ENCODE results near the gene IRF3.
A peak's percentile ranks its signal among the peaks of the same experiment; 100 is the strongest.

IRF3 gene, protein sequence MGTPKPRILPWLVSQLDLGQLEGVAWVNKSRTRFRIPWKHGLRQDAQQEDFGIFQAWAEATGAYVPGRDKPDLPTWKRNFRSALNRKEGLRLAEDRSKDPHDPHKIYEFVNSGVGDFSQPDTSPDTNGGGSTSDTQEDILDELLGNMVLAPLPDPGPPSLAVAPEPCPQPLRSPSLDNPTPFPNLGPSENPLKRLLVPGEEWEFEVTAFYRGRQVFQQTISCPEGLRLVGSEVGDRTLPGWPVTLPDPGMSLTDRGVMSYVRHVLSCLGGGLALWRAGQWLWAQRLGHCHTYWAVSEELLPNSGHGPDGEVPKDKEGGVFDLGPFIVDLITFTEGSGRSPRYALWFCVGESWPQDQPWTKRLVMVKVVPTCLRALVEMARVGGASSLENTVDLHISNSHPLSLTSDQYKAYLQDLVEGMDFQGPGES

DNA sequence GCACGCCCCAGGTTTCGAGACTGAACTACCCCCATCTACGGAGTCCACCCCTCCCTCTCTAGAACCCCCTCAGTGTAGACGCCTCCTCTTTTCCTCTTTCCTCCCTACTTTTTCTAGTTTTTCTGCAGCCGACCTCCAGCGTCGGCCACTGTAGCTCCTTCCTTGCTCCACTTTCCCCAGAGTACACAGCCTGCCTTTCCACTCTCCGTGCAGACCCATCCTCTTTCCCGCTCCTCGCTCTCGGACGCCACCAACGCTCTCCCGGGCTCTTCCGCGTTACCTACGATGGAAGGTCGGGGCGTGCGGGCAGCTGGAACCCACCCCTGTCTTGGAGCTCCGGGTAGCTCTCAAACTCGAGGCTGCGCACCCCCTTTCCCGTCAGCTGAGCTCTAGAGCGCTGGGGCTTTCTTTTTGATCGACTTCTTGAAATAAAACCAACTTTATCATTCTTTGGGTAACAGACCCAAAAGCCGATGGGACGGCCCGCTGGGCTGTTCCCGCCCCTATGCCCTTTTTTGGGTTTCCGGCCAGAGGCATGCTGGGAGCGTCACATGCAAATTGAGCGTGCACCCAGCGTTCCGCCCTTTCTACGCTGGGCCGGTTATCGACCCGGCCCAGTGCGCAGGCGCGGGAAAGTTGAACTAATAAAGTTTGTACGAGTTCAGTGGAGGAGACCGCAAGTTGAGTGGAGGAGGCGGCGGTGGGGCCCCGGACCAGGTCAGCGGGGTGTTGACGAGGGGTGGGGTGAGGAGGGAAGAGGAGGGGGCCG, at the start of gene IRF3, which contains the start of gene BCL2L12:
TSS of gene IRF3 (minus strand) at position 507 of the 769 bp plus-strand sequence. CDS start 1,019 bp downstream, outside the sequence.
TSS of gene BCL2L12 (plus strand) at position 583 of the 769 bp plus-strand sequence. CDS start 760 bp downstream, outside the sequence.
- peak; percentile 95 for DNase-seq (ENCODE audit: low spot score)

DNA sequence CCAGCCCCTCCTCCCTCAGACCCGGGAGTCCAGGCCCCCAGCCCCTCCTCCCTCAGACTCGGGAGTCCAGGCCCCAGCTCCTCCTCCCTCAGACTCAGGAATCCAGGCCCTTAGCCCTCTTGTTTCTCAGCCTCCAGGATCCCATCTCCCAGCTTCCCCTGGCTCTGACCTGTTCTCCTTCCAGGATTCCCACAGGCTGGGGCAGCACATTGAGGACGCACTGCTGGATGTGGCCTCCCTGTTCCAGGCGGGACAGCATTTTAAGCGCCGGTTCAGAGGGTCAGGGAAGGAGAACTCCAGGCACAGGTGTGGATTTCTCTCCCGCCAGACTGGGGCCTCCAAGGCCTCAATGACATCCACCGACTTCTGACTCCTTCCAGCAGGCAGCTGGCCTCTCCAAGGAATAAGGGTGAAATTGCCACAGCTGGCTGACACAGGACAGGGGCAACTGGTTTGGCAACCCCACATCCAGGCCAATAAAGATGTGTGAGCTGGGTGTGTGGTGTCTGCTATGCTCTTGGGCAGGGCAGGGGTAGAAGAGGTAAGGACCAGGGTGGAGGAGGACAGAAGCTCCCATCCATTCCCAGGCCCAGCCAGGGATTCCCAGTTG, 47.7 kb upstream of the IRF3 start:
- no peak for DNase-seq (ENCODE audit: low spot score)

DNA sequence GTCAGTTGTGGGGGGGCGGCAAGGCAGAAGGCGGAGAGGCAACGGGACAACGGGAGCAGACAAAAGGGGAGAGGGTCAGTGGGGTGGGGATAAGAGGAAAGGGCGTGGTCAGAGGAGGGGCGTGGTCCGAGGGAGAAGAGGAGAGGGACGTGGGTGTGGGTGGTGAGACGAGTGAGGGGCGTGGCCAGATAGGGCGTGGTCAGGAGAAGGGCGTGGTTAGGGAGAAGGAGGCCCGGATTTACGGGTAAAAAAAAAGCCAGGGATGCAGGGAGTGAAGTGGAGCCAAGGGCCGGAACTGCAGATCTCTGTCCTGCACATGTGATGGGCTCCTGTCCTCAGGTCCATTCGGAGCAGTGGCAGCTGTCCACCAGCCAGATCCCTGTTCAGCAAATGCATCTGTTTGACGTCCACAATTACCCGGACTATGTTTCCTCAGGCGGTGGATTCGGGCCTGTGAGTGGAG, 46.8 kb upstream of the IRF3 start:
- peak; percentile 76 for DNase-seq (ENCODE audit: low spot score)

DNA sequence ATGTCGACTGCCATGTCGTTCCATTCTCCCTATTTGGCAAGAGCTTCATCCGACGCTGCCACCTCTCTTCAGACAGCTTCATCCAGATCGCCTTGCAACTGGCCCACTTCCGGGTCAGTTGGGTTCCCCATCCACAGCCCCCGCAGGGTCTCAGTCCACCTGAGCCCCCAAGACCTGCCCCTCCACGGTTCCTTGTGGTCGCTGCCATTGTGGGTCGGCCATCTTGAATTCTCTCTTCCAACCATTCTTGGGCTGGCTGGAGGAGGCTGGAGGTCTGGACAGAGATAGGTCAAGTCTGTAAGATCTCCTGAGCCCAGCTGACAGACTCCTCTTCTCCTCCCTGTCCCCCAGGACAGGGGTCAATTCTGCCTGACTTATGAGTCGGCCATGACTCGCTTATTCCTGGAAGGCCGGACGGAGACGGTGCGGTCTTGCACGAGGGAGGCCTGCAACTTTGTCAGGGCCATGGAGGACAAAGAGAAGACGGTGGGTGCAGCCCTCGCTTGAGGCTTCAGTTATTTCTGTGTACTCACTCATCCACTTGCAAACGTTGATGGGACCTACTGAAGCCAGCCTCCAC, 44.8 kb upstream of the IRF3 start:
- no peak for DNase-seq (ENCODE audit: low spot score)

DNA sequence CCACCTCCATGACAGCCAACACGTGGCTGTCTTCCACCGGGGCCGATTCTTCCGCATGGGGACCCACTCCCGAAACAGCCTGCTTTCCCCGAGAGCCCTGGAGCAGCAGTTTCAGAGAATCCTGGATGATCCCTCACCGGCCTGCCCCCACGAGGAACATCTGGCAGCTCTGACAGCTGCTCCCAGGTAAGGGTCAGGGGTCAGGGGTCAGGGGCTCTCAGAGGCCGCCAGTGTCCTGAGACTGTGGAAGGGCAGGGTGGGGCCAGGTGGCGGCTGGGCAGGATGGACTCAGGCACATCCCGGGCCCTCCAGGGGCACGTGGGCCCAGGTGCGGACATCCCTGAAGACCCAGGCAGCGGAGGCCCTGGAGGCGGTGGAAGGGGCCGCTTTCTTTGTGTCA, 40.3 kb upstream of the IRF3 start:
- DNase-seq (ENCODE audit: low spot score): no peak

DNA sequence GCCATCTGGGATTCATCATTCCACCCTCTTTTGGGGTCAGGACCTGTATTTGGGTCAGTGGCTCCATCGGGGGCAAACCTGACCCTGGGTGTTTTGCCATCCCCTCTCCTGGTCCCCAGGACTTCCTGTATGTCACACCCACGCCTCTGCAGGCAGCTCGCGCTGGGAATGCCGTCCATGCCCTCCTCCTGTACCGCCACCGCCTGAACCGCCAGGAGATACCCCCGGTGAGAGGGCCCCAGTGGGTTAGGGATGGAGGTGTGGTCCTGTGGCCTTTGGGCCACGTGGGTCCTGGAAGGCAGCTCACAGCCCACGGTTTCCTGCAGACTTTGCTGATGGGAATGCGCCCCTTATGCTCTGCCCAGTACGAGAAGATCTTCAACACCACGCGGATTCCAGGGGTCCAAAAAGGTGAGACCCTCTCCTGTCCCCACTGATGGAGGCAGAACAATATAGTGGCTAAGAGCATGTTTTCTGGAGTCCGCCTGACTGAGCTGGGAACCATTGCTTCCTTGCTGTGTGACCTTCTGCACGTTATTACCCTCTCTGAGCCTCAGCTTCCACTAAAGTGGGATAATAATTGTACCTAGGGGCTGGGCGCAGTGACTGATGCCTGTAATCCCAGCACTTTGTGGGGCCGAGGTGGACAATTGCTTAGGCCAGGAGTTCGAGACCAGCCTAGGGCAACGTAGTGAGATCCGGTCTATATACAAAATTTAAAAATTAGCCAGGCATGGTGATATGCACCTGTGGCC, 39.4 kb upstream of the IRF3 start:
- no peak for DNase-seq (ENCODE audit: low spot score)

DNA sequence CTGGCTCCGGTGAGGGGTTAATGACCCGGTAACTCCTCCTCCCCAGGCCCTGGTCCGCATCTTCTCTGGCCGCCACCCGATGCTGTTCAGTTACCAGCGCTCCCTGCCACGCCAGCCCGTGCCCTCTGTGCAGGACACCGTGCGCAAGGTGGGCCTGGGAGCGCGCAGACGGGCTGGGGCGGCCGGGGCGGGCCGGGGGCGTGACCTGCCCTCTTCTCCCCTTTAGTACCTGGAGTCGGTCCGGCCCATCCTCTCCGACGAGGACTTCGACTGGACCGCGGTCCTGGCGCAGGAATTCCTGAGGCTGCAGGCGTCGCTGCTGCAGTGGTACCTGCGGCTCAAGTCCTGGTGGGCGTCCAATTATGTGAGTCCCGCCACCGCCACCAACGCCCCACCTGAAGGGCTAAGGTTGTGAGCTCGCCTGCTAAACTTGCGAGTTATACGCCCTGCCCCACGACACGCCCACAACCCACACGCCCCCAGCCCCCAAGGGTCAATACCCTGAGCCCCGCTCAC, 35.7 kb upstream of the IRF3 start:
- no peak for DNase-seq (ENCODE audit: low spot score)

DNA sequence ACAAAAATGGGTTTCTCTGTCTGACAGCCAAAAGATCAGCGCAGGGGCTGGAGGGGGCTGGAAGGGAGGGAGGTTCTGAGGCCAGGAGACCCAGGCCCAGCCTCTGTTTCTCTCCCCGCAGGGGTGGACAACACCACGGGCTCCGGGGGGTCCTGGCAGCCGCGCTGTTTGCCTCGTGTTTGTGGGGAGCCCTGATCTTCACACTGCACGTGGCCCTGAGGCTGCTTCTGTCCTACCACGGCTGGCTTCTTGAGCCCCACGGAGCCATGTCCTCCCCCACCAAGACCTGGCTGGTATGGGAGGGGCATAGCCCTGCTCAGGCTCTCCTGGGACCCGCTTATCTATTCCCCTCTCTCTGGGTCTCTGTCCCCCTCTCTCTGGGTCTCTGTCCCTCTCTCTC, 34.9 kb upstream of the IRF3 start:
- DNase-seq (ENCODE audit: low spot score): no peak

DNA sequence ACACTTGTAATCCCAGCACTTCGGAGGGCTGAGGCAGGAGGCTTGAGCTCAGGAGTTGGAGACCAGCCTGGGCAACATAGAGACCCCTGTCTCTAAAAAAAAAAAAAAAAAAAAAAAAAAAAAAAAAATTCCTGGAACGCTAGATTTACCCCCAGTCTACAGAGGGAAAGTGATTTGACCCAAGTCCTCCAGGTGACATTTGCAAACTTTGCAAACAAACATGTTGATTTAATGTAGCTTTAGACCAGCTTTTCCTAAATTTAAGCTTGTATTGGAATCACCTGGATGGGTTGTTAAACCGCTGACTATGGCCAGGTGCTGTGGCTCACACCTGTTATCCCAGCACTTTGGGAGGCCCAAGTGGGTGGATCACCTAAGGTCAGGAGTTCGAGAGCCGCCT, 33.7 kb upstream of the IRF3 start:
- DNase-seq (ENCODE audit: low spot score): no peak

DNA sequence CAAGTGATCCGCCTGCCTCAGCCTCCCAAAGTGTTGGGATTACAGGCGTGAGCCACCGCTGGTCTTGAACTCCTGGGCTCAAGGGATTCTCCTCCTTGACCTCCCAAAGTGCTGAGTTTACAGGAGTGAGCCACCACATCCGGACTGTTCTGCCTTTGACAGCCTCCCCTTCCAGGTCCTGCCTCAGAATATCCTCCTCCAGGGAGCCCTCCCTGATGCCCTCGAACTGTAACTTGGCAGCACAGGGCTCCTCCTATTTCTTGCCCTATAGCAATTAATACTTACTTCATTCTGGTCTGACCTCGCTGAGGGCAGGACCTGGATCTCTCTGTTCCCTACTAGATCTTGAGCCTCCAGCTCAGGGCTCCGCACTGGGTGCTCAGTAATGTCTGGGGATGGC, 31.2 kb upstream of the IRF3 start:
- no peak for DNase-seq (ENCODE audit: low spot score)

DNA sequence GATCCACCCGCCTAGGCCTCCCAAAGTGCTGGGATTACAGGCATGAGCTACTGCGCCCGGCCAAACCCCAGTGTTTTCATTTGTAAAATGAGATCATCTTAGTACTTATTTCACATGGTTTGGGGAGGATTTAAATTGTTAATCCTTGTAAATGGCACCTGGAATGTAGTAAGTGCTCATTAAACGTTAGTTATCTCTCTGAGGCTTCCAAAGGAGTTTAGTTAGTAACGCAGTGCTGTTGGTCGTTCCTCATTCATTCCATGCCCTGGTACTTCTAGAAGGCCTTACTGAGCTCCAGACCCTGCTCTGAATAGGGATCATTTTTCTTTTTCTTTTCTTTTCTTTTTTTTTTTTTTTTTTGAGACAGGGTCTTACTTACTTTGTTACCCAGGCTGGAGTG, 30.5 kb upstream of the IRF3 start:
- DNase-seq (ENCODE audit: low spot score): no peak

DNA sequence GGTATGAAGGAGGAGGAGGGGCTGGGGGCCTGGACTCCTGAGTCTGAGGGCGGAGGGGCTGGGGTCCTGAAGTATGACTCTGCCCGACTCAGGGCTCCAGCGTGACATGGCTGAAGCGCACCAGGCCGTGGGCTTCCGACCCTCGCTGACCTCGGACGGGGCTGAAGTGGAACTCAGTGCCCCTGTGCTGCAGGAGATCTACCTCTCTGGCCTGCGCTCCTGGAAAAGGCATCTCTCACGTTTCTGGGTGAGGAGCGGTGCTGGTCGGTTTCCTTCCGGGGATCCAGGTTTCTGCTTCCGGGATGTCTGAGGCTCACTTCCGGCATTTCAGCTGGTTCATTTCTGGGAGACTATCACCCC, 26.5 kb upstream of the IRF3 start:
- no peak for DNase-seq (ENCODE audit: low spot score)

DNA sequence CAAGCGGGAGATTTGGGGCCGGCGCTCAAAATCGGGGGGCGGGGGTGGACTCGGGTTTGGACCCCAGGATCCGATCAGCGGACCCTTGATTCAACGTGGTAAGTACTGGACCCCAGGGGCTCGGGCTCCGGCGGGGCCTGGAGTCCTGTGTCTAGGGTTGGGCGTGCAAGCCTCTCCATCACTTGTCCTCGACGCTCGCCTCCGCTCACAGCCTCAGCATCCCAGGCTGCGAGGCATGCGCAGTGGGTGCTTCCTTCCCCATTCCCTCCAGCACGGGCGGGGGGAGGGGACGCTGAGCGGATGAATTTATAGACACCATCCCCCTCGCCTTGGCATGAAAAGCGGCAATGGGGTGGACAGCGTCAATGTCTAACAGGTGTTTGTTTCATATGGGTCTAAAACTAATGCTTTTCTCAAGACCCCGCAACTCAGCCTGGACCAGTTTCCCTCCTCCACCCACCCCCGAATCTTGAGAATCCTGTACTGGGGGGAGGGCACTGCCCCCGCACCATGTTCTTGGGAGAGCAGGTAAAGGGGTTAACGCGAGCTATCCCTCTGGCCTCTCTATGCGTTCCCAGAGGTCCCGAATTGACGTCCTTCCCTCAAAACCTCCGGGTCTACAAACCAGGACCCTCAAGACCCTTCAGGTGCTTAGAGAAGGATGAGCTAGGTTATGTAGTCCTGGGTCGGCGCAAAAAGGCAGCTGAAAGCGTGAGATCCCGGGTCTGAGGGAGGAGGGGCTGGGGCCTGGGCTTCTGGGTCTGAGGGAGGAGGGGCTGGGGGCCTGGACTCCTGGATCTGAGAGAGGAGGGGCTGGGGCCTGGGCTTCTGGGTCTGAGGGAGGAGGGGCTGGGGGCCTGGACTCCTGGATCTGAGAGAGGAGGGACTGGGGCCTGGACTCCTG, 25.8 kb upstream of the IRF3 start:
- DNase-seq (ENCODE audit: low spot score): peak; percentile 74

DNA sequence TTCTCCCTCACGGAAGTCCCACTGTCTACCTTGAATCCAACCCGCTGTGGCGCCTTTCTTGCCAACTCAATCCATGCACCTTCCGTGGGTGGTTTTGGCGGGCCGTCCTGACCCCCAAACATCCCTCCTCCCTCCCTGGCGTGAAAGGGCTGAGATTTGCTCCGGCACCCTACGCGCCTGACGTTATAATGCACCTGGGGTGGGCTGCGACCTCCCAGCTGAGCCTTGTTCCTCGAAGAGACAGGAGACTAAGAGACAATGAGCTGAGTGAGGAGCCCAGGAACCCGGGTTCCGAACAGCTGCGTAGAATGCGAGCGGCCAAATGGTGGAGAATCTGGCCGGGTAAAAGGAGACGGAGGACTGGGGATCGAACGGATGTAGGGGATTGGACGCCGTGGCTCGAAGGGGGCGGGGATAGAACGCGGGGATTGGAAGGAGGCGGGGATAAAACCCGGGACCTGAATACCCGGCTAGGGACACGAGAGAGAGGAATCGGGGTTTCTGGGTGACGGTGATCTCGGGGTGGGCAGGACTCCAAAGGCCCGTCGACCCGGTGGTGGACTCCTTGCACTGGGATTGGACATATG, 25.1 kb upstream of the IRF3 start, which contains the start of gene CPT1C:
TSS of gene CPT1C (plus strand) at position 461 of the 587 bp plus-strand sequence. CDS start 1,137 bp downstream, outside the sequence.
- DNase-seq (ENCODE audit: low spot score): peak; percentile 90

DNA sequence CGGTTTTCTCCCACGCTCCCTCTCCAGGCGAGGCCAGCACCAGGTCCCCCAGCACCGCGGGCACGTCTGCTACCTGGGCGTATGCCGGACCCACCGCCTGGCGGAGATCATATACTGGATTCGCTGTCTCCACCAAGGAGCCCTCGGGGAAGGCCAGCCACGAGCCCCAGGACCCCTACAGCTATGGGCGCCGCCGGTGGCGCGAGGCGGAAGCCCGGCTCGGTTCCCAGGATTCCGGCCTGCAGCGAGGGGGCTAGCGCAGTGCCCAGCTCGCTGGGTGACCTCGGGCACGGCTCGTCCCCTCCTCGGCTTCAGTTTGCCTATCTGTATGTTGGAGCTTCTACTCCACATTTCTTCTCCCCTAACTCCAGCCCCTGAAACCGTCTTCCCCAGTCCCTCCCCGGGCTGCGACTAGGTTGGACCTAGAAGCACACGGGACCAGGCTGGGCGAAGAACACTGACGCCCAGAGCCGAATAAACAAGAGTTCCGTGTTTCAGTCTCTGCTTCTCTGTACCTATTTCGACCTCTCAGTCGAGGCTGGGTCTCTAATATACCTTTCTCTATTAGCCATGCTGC, 24.5 kb upstream of the IRF3 start:
- DNase-seq (ENCODE audit: low spot score): peak; percentile 38

DNA sequence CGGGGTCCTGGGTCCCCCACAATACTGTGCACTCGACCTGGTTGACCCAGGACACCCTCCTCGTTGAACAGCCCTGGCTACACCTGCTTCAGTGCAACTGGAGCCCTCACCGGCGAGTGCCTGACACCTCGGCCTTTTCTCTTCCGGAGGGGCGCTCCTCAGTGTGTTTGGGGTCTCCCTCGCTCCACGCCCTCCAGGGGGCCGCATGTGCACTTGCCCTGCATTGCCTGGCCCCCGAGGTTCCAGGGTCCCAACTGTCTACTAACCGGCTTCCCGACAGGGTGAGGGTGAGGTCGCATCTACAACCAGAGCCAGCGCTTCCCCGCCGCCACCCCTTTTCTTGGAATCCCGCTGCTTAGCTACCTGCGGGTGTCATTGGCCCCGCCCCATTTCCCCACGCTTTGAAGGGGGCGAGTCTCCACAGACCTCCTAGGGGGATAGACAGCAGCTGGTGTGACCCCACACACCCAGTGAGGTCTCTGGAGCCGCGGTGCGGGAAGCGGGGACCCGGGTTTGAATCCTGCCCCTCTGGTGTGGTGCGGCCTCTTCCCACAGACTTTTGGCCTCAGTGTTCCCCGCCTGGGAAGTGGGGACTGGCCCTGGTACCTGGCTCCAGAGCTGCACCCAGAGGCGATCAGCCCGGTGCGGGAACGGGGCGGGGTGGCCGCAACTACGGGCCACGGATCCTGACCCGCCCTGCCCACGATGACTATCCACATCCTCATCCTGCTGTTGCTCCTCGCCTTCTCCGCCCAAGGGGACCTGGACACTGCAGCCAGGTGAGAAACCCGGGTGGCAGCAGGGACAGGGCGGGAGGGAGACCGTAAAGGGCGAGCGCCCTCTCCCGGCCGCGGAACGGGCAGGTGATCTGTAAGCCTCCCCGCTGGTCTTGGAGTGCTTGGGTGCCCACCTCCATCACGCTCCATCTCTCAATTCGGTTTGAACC, 23.7 kb upstream of the IRF3 start, which contains the start of gene ADM5:
TSS of gene ADM5 (plus strand) at position 462 of the 946 bp plus-strand sequence. CDS start at position 706, 244 bp downstream.
- DNase-seq (ENCODE audit: low spot score): no peak

DNA sequence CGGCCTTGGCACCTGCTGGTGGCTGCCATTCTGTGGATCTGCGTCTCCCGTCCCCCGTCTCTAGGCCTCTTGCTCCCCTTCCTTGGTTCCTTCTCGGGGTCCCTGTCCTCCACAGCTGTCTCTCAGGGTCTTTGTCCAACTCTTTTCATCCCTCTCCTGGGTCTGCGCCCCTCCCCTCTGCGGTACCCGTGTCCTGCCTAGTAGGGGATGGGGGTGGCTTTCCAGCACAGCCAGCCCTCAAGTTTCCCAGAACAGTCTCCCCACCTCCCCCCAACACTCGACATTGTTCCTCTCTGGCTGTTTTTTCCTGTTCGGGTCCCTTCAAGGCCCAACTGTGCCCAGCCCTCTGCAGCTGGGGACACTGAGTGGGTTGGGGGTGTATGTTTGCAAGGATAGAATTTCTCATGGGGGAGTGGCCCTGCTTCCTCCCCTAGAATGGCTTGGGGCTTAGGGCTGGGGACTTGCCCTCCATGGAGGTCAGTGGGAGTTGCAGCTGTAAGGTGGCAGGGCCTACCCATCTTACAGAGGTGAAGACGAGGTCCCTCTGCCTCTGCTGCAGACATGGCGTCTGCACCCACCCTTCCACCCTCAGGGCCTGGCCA, 23.0 kb upstream of the IRF3 start:
- DNase-seq (ENCODE audit: low spot score): no peak

Measured in D341Med (cell line).